ENCODE measurements around the gene ILDR2. TPM values are rescaled to one million over a fixed set of nuclear protein-coding genes. Genes with fewer than 3 reads are reported as not detected.

The ILDR2 gene, protein sequence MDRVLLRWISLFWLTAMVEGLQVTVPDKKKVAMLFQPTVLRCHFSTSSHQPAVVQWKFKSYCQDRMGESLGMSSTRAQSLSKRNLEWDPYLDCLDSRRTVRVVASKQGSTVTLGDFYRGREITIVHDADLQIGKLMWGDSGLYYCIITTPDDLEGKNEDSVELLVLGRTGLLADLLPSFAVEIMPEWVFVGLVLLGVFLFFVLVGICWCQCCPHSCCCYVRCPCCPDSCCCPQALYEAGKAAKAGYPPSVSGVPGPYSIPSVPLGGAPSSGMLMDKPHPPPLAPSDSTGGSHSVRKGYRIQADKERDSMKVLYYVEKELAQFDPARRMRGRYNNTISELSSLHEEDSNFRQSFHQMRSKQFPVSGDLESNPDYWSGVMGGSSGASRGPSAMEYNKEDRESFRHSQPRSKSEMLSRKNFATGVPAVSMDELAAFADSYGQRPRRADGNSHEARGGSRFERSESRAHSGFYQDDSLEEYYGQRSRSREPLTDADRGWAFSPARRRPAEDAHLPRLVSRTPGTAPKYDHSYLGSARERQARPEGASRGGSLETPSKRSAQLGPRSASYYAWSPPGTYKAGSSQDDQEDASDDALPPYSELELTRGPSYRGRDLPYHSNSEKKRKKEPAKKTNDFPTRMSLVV
- 10 to 100 TPM in 2 of 4 donors, 1 to 10 TPM in 2; 5.3 to 13.7 (median 9.4) TPM for total RNA-seq

DNA sequence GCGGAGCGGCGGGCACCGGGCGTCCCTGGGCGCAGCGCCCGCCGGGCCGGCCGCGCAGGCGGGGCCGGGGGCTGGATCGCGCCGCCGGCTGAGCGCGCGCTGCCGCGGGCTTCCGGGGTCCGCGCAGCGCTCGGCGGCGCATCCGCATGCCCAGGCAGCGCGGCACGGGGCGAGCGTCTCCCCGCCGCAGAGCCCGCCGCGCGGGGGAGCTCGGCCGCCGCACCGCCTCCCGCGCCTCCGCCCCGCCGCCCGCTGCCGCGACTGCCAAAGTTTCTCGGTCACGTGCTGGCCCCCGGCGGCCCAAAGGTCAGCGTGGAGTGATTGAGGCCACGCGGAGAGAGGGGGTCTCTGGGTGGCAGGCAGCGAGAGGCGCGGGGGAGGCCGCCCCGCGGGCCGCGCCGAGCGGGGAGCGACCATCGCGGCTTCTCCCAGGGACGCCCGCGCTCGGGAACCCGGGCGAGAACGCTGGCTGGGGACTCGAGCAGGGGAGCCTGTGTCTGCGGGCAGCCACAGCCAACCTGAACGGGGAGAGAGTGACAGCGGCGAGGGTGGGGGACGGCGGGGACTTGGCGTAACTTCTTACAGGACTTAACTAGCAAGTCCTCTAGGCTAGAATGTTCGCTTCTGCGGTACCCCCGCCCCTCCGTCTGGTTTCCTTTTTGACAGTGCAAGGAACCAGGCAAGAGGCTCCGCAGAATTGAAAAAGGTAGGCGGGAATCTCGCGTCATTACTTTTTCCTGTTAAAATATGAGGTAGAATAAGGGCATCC lies at the start of gene ILDR2:
ILDR2 (minus strand) TSS at position 180 of the 769 bp plus-strand sequence. CDS start 272 bp downstream, outside the sequence.
- 2% methylated on average over 18 of the region's 97 CpGs for WGBS
- no peaks in the 10 kb centered on the region for H3K36me3 ChIP-seq
- TF ChIP-seq EP300 (IDR thresholded peaks at IDR 0.05) (no peak), POLR2AphosphoS5 (IDR thresholded peaks at IDR 0.05) (no peak), POLR2A (IDR thresholded peaks at IDR 0.05; ENCODE audit: low read depth) (no peak)
- TF ChIP-seq, protein P1, sequence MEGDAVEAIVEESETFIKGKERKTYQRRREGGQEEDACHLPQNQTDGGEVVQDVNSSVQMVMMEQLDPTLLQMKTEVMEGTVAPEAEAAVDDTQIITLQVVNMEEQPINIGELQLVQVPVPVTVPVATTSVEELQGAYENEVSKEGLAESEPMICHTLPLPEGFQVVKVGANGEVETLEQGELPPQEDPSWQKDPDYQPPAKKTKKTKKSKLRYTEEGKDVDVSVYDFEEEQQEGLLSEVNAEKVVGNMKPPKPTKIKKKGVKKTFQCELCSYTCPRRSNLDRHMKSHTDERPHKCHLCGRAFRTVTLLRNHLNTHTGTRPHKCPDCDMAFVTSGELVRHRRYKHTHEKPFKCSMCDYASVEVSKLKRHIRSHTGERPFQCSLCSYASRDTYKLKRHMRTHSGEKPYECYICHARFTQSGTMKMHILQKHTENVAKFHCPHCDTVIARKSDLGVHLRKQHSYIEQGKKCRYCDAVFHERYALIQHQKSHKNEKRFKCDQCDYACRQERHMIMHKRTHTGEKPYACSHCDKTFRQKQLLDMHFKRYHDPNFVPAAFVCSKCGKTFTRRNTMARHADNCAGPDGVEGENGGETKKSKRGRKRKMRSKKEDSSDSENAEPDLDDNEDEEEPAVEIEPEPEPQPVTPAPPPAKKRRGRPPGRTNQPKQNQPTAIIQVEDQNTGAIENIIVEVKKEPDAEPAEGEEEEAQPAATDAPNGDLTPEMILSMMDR (IDR thresholded peaks at IDR 0.05), result no peak
- peaks cover 11 to 33% (median 19%) of the 10 kb centered on the region in 4 donors for H3K4me1 ChIP-seq
- H3K9me3 ChIP-seq, result no peaks in the 10 kb centered on the region
- H3K4me3 ChIP-seq, result peak within 1 kb of the TSS; percentile 76 to 92 (median 82)
- peak within 1 kb of the TSS; percentile 84 to 86 (median 85) for H3K27ac ChIP-seq (replicated peaks in 1 of 4)
- H3K27me3 ChIP-seq, result peaks cover 0 to 4% (median 0%) of the 10 kb centered on the region in 4 donors
- DNase-seq (ENCODE audit: extremely low spot score), result peak; percentile 92
- intact Hi-C loops (cut with DNase I), result loop anchor here (5.0 kb wide), 2 partner anchors 53 to 82 kb away; no protein-coding TSS in a partner anchor

DNA sequence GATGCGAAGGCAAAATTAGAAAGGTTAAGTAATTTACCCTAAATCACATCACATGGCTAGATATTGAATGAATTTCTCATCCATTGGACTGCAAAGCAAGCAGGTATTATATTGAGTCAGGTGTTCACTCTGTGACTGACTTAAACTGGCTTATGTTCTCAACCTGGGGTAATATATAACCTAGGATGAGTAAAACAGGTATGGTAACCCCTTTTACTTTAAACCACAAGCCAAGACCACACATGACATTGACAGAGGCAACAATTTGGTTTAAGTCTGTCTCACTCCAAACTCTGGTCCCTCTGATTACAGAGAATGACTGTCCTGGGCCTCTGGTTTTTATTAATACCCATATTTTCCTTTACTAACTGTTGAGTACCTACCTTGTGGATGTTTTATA lies 47.0 kb upstream of the ILDR2 start:
- TF ChIP-seq, protein P1 (IDR thresholded peaks at IDR 0.05), result no peak
- TF ChIP-seq EP300 (IDR thresholded peaks at IDR 0.05) (no peak), POLR2A (IDR thresholded peaks at IDR 0.05; ENCODE audit: low read depth) (no peak)
- Histone ChIP-seq H3K27me3 (peaks cover 0 to 12% (median 0%) of the 10 kb centered on the region in 4 donors), H3K9me3 (no peaks in the 10 kb centered on the region), H3K4me1 (no peaks in the 10 kb centered on the region), H3K4me3 (no peak overlapping the region), H3K27ac (replicated peaks in 1 of 4) (no peak overlapping the region), H3K36me3 (no peaks in the 10 kb centered on the region)
- intact Hi-C loops (cut with DNase I), result no loop called here
- no peak for DNase-seq (ENCODE audit: extremely low spot score)
- 90% methylated on average over 1 of the region's 1 CpG for WGBS

- Histone ChIP-seq H3K4me3 (no peak overlapping the region), H3K4me1 (no peaks in the 10 kb centered on the region), H3K9me3 (no peaks in the 10 kb centered on the region), H3K27ac (replicated peaks in 1 of 4) (no peak overlapping the region), H3K27me3 (no peaks in the 10 kb centered on the region), H3K36me3 (no peaks in the 10 kb centered on the region)
- intact Hi-C loops (cut with DNase I), result no loop called here
- TF ChIP-seq, protein P1 (IDR thresholded peaks at IDR 0.05), result no peak
- TF ChIP-seq EP300 (IDR thresholded peaks at IDR 0.05) (no peak), POLR2A (IDR thresholded peaks at IDR 0.05; ENCODE audit: low read depth) (no peak), POLR2AphosphoS5 (IDR thresholded peaks at IDR 0.05) (no peak)
- 45% methylated on average over 6 of the region's 6 CpGs for WGBS
- no peak for DNase-seq (ENCODE audit: extremely low spot score)
Measured at GRCh38 chr1:167016100-167016750, 40.9 kb upstream of the ILDR2 start.

- H3K36me3 ChIP-seq, result no peaks in the 10 kb centered on the region
- intact Hi-C loops (cut with DNase I), result no loop called here
- no peak for TF ChIP-seq EP300 (IDR thresholded peaks at IDR 0.05)
- TF ChIP-seq POLR2A (IDR thresholded peaks at IDR 0.05; ENCODE audit: low read depth), result no peak
- no peak for TF ChIP-seq POLR2AphosphoS5 (IDR thresholded peaks at IDR 0.05)
- TF ChIP-seq, protein P1 (IDR thresholded peaks at IDR 0.05), result no peak
- H3K9me3 ChIP-seq, result no peaks in the 10 kb centered on the region
- no peak for DNase-seq (ENCODE audit: extremely low spot score)
- H3K4me3 ChIP-seq, result no peak overlapping the region
- H3K27ac ChIP-seq (replicated peaks in 1 of 4), result no peak overlapping the region
- no peaks in the 10 kb centered on the region for H3K27me3 ChIP-seq
- no peaks in the 10 kb centered on the region for H3K4me1 ChIP-seq
- WGBS, result 70% methylated on average over 8 of the region's 8 CpGs
Measured at GRCh38 chr1:167013108-167013929, 38.0 kb upstream of the ILDR2 start.

Measured in esophagus muscularis mucosa (tissue), 4 donors.